ENCODE results near the gene LRFN2. TPM values are rescaled to one million over a fixed set of nuclear protein-coding genes. Genes with fewer than 3 reads are reported as not detected.

Gene LRFN2
- polyA plus RNA-seq, 3 donors: not detected

DNA sequence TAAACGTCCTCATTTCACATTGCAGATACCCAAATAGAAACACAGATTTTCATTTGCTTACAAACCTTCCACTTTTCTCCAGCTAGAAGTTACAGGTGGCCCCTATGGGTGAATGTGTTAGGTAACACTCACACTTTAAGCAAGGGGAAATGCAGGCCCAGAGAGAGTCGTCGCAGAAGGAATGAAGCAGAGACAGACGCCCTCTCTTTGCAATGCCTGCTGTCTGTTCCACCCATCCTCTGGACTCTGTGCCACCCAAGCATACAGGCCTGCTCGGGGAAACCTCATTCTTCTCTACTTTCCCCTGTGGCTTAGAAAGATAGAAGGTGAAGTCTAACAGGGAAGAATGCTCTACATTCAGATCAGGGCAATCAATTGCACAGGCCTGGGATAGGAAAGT lies 57.2 kb downstream of the LRFN2 start:
- Histone ChIP-seq H3K36me3 (replicated peaks in 1 of 2; ENCODE audit: control insufficient read depth in 1 of 2, insufficient read depth in 2 of 2, low read length in 2 of 2) (no peaks in the 10 kb centered on the region), H3K4me1 (ENCODE audit: control insufficient read depth in 1 of 2, insufficient read depth in 2 of 2, low read length in 2 of 2) (no peaks in the 10 kb centered on the region), H3K79me2 (ENCODE audit: insufficient read depth, low read length) (no peaks in the 10 kb centered on the region), H3K4me2 (replicated peaks; ENCODE audit: extremely low read depth, low read length, poor library complexity, severe bottlenecking) (no peak overlapping the region), H3K27me3 (ENCODE audit: control insufficient read depth in 2 of 2, insufficient read depth in 2 of 2, low read length in 2 of 2) (no peaks in the 10 kb centered on the region), H3K9ac (ENCODE audit: insufficient read depth, low read length, poor library complexity, severe bottlenecking) (no peak overlapping the region), H4K20me1 (ENCODE audit: insufficient read depth, low read length) (no peaks in the 10 kb centered on the region), H2AFZ (ENCODE audit: insufficient read depth, low read depth, low read length, poor library complexity, severe bottlenecking) (no peak overlapping the region), H3K27ac (ENCODE audit: low read depth in 1 of 2, low read length in 2 of 2) (no peak overlapping the region), H3K9me3 (replicated peaks in 1 of 2; ENCODE audit: control insufficient read depth in 1 of 2, insufficient read depth in 1 of 2, low read length in 2 of 2) (no peaks in the 10 kb centered on the region), H3K4me3 (replicated peaks in 1 of 3; ENCODE audit: low read depth in 2 of 3, low read length in 3 of 3) (no peak overlapping the region)
- WGBS (ENCODE audit: insufficient coverage): no CpG with 5 or more reads among the region's 5 CpGs
- no peak overlapping the region for H3K4me3 Mint-ChIP-seq
- H3K27ac Mint-ChIP-seq: no peak overlapping the region
- TF ChIP-seq, protein P1, sequence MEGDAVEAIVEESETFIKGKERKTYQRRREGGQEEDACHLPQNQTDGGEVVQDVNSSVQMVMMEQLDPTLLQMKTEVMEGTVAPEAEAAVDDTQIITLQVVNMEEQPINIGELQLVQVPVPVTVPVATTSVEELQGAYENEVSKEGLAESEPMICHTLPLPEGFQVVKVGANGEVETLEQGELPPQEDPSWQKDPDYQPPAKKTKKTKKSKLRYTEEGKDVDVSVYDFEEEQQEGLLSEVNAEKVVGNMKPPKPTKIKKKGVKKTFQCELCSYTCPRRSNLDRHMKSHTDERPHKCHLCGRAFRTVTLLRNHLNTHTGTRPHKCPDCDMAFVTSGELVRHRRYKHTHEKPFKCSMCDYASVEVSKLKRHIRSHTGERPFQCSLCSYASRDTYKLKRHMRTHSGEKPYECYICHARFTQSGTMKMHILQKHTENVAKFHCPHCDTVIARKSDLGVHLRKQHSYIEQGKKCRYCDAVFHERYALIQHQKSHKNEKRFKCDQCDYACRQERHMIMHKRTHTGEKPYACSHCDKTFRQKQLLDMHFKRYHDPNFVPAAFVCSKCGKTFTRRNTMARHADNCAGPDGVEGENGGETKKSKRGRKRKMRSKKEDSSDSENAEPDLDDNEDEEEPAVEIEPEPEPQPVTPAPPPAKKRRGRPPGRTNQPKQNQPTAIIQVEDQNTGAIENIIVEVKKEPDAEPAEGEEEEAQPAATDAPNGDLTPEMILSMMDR (IDR thresholded peaks at IDR 0.05): no peak
- H3K4me1 Mint-ChIP-seq: no peaks in the 10 kb centered on the region
- DNase-seq: no peak
- intact Hi-C loops (cut with micrococcal nuclease): no loop called here
- no peaks in the 10 kb centered on the region for H3K9me3 Mint-ChIP-seq
- no peaks in the 10 kb centered on the region for H3K36me3 Mint-ChIP-seq
- peaks cover 5 to 13% (median 8%) of the 10 kb centered on the region in 3 donors for H3K27me3 Mint-ChIP-seq (ENCODE audit: low read depth in 3 of 3)

DNA sequence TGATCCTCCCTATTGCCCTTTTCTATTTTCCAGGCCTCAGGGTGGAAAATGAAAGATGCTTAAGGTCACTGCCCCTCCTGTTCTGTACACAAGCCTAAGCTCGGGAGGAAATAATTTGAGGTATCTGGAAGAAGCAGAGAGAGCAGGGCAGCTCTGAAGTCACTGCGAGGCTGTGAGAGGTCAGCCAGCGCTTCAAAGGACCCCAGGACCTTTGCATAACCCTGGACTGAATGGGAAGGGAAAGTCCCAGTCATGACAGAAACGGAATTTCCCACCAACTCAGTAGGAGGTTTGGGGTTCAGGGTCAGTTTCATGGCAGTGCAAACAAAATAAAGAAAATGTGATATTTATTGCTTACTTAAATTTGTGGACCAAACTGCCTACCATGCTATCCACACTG lies 58.1 kb downstream of the LRFN2 start:
- TF ChIP-seq, protein P1 (IDR thresholded peaks at IDR 0.05): no peak
- DNase-seq: no peak
- H3K27ac ChIP-seq (ENCODE audit: low read depth in 1 of 2, low read length in 2 of 2): no peak overlapping the region
- peaks cover 5 to 15% (median 8%) of the 10 kb centered on the region in 3 donors for H3K27me3 Mint-ChIP-seq (ENCODE audit: low read depth in 3 of 3)
- H3K9me3 Mint-ChIP-seq: no peaks in the 10 kb centered on the region
- H4K20me1 ChIP-seq (ENCODE audit: insufficient read depth, low read length): no peaks in the 10 kb centered on the region
- H3K36me3 Mint-ChIP-seq: no peaks in the 10 kb centered on the region
- H3K4me1 ChIP-seq (ENCODE audit: control insufficient read depth in 1 of 2, insufficient read depth in 2 of 2, low read length in 2 of 2): no peaks in the 10 kb centered on the region
- no peaks in the 10 kb centered on the region for H3K36me3 ChIP-seq (replicated peaks in 1 of 2; ENCODE audit: control insufficient read depth in 1 of 2, insufficient read depth in 2 of 2, low read length in 2 of 2)
- intact Hi-C loops (cut with micrococcal nuclease): no loop called here
- H3K79me2 ChIP-seq (ENCODE audit: insufficient read depth, low read length): no peaks in the 10 kb centered on the region
- H3K4me2 ChIP-seq (replicated peaks; ENCODE audit: extremely low read depth, low read length, poor library complexity, severe bottlenecking): no peak overlapping the region
- H3K27ac Mint-ChIP-seq: no peak overlapping the region
- WGBS (ENCODE audit: insufficient coverage): no CpG with 5 or more reads among the region's 4 CpGs
- H3K4me3 Mint-ChIP-seq: no peak overlapping the region
- no peaks in the 10 kb centered on the region for H3K9me3 ChIP-seq (replicated peaks in 1 of 2; ENCODE audit: control insufficient read depth in 1 of 2, insufficient read depth in 1 of 2, low read length in 2 of 2)
- no peaks in the 10 kb centered on the region for H3K27me3 ChIP-seq (ENCODE audit: control insufficient read depth in 2 of 2, insufficient read depth in 2 of 2, low read length in 2 of 2)
- H2AFZ ChIP-seq (ENCODE audit: insufficient read depth, low read depth, low read length, poor library complexity, severe bottlenecking): no peak overlapping the region
- H3K4me3 ChIP-seq (replicated peaks in 1 of 3; ENCODE audit: low read depth in 2 of 3, low read length in 3 of 3): no peak overlapping the region
- no peaks in the 10 kb centered on the region for H3K4me1 Mint-ChIP-seq
- H3K9ac ChIP-seq (ENCODE audit: insufficient read depth, low read length, poor library complexity, severe bottlenecking): no peak overlapping the region

Measured in CD14-positive monocyte (primary cell).